Left lung (tissue), 10 donors: ENCODE measurements around the gene PAQR3. TPM values are rescaled to one million over a fixed set of nuclear protein-coding genes. Genes with fewer than 3 reads are reported as not detected.
A peak's percentile ranks its signal among the peaks of the same experiment; 100 is the strongest.

Experiments
- ATAC-seq: fragments of 200-7000 bp; cut with Tn5 transposase; one replicate; pipeline ENCODE4 v1.9.1; 2020; ENCODE audit warnings: moderate library complexity
- DNase-seq, 4 donors: peaks; one replicate each; pipeline ENCODE4 v3.0.0-alpha.2; 2013 to 2020
- H3K27ac ChIP-seq, 2 donors: fragments of 200-600 bp; sonication (generic) in 1 of 2; one replicate each; pipeline versions ENCODE4 v1.5.0 to v1.8.0; 2020 to 2021
- H3K27me3 ChIP-seq, 2 donors: fragments of 200-600 bp; sonication (generic) in 1 of 2; one replicate each; pipeline versions ENCODE4 v1.5.0 to v1.8.0; 2020 to 2021
- H3K36me3 ChIP-seq, 2 donors: fragments of 200-600 bp; sonication (generic) in 1 of 2; one replicate each; pipeline versions ENCODE4 v1.5.0 to v1.8.0; 2020 to 2021
- H3K4me1 ChIP-seq, 2 donors: fragments of 200-600 bp; one replicate each; pipeline ENCODE4 v1.8.0; 2021
- H3K4me3 ChIP-seq, 2 donors: fragments of 200-600 bp; sonication (generic) in 1 of 2; one replicate each; pipeline versions ENCODE4 v1.5.0 to v1.8.0; 2020 to 2021; ENCODE audit warnings: mild to moderate bottlenecking in 1 of 2
- H3K9me3 ChIP-seq, 2 donors: fragments of 200-600 bp; sonication (generic) in 1 of 2; one replicate each; pipeline versions ENCODE4 v1.5.0 to v1.8.0; 2020 to 2021
- intact Hi-C, 2 donors: fragments of 100-400 bp; cut with DNase I; formaldehyde crosslinking; loops; one replicate each; pipeline versions ENCODE4 v1.11.2 to v1.14.2; 2022
- polyA plus RNA-seq, 6 donors: library from polyadenylated mRNA; unstranded; fragments of 120-200 nt; gene quantifications; one replicate each; pipeline ENCODE4 v1.2.1, GENCODE V29; 2013; ENCODE audit not compliant: insufficient read length in 6 of 6
- total RNA-seq, 2 donors: library from RNA; stranded (reverse); fragmentation: NEBNext Ultra II Directional; extraction: Animal tissue kit (Norgen Biotek cat#: 25700); gene quantifications; one replicate each; pipeline ENCODE4 v1.2.1, GENCODE V29; 2021
- TF ChIP-seq, protein P1 (sequence below), 2 donors: fragments of 200-600 bp; sonication (generic) in 1 of 2; IDR thresholded peaks; one replicate each; pipeline versions ENCODE4 v1.5.0 to v1.8.0; 2021; ENCODE audit warnings: antibody characterized with exemption in 2 of 2
- donor health status: DM: no; HTN: yes; CAD: no.
- donor health status: DM: no; HTN: no; CAD: no.

Gene PAQR3
- total and polyA plus RNA-seq, 8 donors, result 12.5 to 19.9 (median 16.3) TPM

- intact Hi-C loops, result no loop called here
- no peaks in the 10 kb centered on the region for H3K27me3 ChIP-seq
- ATAC-seq (peak; percentile 44), DNase-seq (peak in 1 of 4 donors; percentile 19)
- no peak overlapping the region for H3K4me3 ChIP-seq
- no peaks in the 10 kb centered on the region for H3K4me1 ChIP-seq
- no peaks in the 10 kb centered on the region for H3K9me3 ChIP-seq
- no peaks in the 10 kb centered on the region for H3K36me3 ChIP-seq
- H3K27ac ChIP-seq, result no peak overlapping the region
- TF ChIP-seq, protein P1, sequence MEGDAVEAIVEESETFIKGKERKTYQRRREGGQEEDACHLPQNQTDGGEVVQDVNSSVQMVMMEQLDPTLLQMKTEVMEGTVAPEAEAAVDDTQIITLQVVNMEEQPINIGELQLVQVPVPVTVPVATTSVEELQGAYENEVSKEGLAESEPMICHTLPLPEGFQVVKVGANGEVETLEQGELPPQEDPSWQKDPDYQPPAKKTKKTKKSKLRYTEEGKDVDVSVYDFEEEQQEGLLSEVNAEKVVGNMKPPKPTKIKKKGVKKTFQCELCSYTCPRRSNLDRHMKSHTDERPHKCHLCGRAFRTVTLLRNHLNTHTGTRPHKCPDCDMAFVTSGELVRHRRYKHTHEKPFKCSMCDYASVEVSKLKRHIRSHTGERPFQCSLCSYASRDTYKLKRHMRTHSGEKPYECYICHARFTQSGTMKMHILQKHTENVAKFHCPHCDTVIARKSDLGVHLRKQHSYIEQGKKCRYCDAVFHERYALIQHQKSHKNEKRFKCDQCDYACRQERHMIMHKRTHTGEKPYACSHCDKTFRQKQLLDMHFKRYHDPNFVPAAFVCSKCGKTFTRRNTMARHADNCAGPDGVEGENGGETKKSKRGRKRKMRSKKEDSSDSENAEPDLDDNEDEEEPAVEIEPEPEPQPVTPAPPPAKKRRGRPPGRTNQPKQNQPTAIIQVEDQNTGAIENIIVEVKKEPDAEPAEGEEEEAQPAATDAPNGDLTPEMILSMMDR (IDR thresholded peaks at IDR 0.05), result peak in 1 of 2 donors; percentile 9
These were observed 14.8 kb upstream of the PAQR3 start for GRCh38 chr4:78953769-78954666.

GRCh38 chr4:78953231-78953630 lies 14.0 kb upstream of the PAQR3 start:
- intact Hi-C loops, result no loop called here
- ATAC-seq, result no peak
- no peak for DNase-seq
- Histone ChIP-seq H3K27ac (no peak overlapping the region), H3K36me3 (no peaks in the 10 kb centered on the region), H3K4me3 (no peak overlapping the region), H3K9me3 (no peaks in the 10 kb centered on the region), H3K4me1 (no peaks in the 10 kb centered on the region), H3K27me3 (no peaks in the 10 kb centered on the region)
- TF ChIP-seq, protein P1 (IDR thresholded peaks at IDR 0.05), result no peak

DNA sequence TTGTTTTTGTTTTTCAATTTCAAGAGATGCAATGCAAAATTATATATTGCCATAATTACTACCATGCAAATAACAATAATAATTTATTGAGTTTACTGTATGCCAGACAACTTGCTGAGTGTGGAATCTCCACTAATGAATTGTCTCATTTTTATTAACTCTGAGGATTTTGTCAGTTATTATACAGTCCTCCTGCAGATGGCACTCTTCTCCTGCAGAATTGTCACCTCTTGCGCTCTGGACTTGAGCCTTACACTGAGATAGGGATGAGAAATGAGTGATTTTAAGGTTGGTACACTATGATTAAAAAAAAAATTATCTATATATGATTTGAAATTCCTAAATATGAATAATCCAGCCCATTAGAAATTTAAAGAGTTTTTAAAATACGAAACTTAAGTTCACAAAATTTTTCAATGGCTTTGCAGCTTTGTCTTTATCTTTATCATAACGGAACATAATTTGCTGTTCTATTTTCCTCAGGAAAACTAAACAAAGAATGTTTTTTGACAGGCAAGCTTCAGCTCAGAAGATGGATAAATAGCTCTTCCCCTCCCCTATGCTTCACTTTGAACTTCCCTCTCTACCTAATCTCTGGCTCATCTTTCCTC lies 12.7 kb upstream of the PAQR3 start:
- no peaks in the 10 kb centered on the region for H3K9me3 ChIP-seq
- ATAC-seq, result peak; percentile 95
- H3K4me3 ChIP-seq, result no peak overlapping the region
- intact Hi-C loops, result no loop called here
- H3K27ac ChIP-seq, result no peak overlapping the region
- TF ChIP-seq, protein P1 (IDR thresholded peaks at IDR 0.05), result peak in 1 of 2 donors; percentile 55
- H3K36me3 ChIP-seq, result no peaks in the 10 kb centered on the region
- peak in 2 of 4 donors; percentile 24 to 60 for DNase-seq
- H3K27me3 ChIP-seq, result no peaks in the 10 kb centered on the region
- no peaks in the 10 kb centered on the region for H3K4me1 ChIP-seq

GRCh38 chr4:78949735-78950134 lies 10.5 kb upstream of the PAQR3 start:
- intact Hi-C loops, result loop anchor here in 1 of 2 donors (10.0 kb wide), 1 partner anchor 1265 kb away; no protein-coding TSS in a partner anchor
- Histone ChIP-seq H3K9me3 (no peaks in the 10 kb centered on the region), H3K27me3 (no peaks in the 10 kb centered on the region), H3K4me3 (no peak overlapping the region), H3K36me3 (no peaks in the 10 kb centered on the region), H3K4me1 (no peaks in the 10 kb centered on the region), H3K27ac (no peak overlapping the region)
- no peak for DNase-seq
- TF ChIP-seq, protein P1 (IDR thresholded peaks at IDR 0.05), result no peak
- no peak for ATAC-seq

GRCh38 chr4:78945651-78946179 lies 6.5 kb upstream of the PAQR3 start:
- no peaks in the 10 kb centered on the region for H3K27me3 ChIP-seq
- no peaks in the 10 kb centered on the region for H3K9me3 ChIP-seq
- intact Hi-C loops, result loop anchor here in 1 of 2 donors (10.0 kb wide), 1 partner anchor 1269 kb away; no protein-coding TSS in a partner anchor
- peaks cover 0 to 14% of the 10 kb centered on the region in 2 donors for H3K4me1 ChIP-seq
- DNase-seq (no peak), ATAC-seq (no peak)
- H3K27ac ChIP-seq, result no peak overlapping the region
- no peaks in the 10 kb centered on the region for H3K36me3 ChIP-seq
- H3K4me3 ChIP-seq, result no peak overlapping the region
- TF ChIP-seq, protein P1 (IDR thresholded peaks at IDR 0.05), result no peak
